Upper lobe of left lung (tissue), 6 donors: ENCODE data around the gene BEND2. TPM values are rescaled to one million over a fixed set of nuclear protein-coding genes. Genes with fewer than 3 reads are reported as not detected.
"Not testable (repeated sequence)": the region's sequence is repeated elsewhere in the genome, so short reads cannot be mapped to it uniquely, and the experiment has no call there.

ENCODE experiments used
- ATAC-seq, 2 donors: fragments of 200-7000 bp; cut with Tn5 transposase; one replicate each; pipeline ENCODE4 v1.9.1; 2022; ENCODE audit warnings: mild to moderate bottlenecking in 2 of 2, moderate library complexity in 2 of 2; ENCODE audit not compliant: low FRiP score in 2 of 2
- DNase-seq, 2 donors: peaks; one replicate each; pipeline ENCODE4 v3.0.0-alpha.2; 2019 to 2020
- H3K27ac ChIP-seq, 4 donors: fragments of 200-600 bp; sonication (generic); one replicate each; pipeline ENCODE4 v1.5.1; 2016 to 2019
- H3K27me3 ChIP-seq, 4 donors: fragments of 200-600 bp; sonication (generic); one replicate each; pipeline ENCODE4 v1.5.1; 2017 to 2019
- H3K36me3 ChIP-seq, 4 donors: fragments of 200-600 bp; sonication (generic); one replicate each; pipeline ENCODE4 v1.5.1; 2016 to 2019
- H3K4me1 ChIP-seq, 4 donors: fragments of 200-600 bp; sonication (generic); one replicate each; pipeline ENCODE4 v1.5.1; 2018 to 2019
- H3K4me3 ChIP-seq, 4 donors: fragments of 200-600 bp; sonication (generic); one replicate each; pipeline ENCODE4 v1.5.1; 2017 to 2019; ENCODE audit warnings: mild to moderate bottlenecking in 2 of 4, moderate library complexity in 1 of 4
- H3K9me3 ChIP-seq, 4 donors: fragments of 200-600 bp; sonication (generic); one replicate each; pipeline ENCODE4 v1.5.1; 2018 to 2019
- CTCF ChIP-seq, 6 experiments: fragments of 450-650 bp in 4 of 6; fragments of 200-600 bp in 2 of 6; sonication (generic) in 2 of 6; IDR thresholded peaks; one replicate each; pipeline ENCODE4 v1.5.1; 2016 to 2019; ENCODE audit warnings: antibody characterized with exemption in 6 of 6
- EP300 ChIP-seq, 4 donors: sonication (generic); formaldehyde crosslinking; IDR thresholded peaks; one replicate each; pipeline ENCODE4 v1.5.1; 2017; ENCODE audit warnings: antibody characterized with exemption in 4 of 4, control low read depth in 2 of 4
- POLR2A ChIP-seq, 4 donors: fragments of 450-650 bp; IDR thresholded peaks; one replicate each; pipeline ENCODE4 v1.5.1; 2016 to 2017; ENCODE audit warnings: antibody characterized with exemption in 4 of 4, mild to moderate bottlenecking in 2 of 4
- POLR2AphosphoS5 ChIP-seq, 2 donors: sonication (generic); formaldehyde crosslinking; IDR thresholded peaks; one replicate each; pipeline ENCODE4 v1.5.1; 2017; ENCODE audit warnings: antibody characterized with exemption in 2 of 2
- WGBS, 2 donors: methylation state at CpG; one replicate each; pipeline ENCODE4 v1.1.5; 2017 to 2018; 5-methylcytosine and 5-hydroxymethylcytosine counted together
- total RNA-seq, 6 donors: library from RNA; depleted of rRNA in 4 of 6; stranded (reverse); fragments of >200 nt in 4 of 6; gene quantifications; one replicate each; pipeline versions ENCODE4 v1.1.0 to v1.2.1, GENCODE V29; 2016 to 2021
- donor health status: DM: no; HTN: no; CAD: no; lungs with moderate emphysema.
- donor health status: DM: no; HTN: yes; CAD: no; lungs with severe emphysema.

BEND2 gene
- total RNA-seq: under 1 TPM in 2 of 6 donors, not detected in 4; 0.11 to 0.15 TPM

GRCh38 chrX:18220786-18221185 lies at the start of gene BEND2:
Gene BEND2 (minus strand): TSS chrX:18220886. CDS start chrX:18220750, 136 bp downstream.
- H3K36me3 ChIP-seq: no peaks in the 10 kb centered on the region
- ATAC-seq (no peak), DNase-seq (no peak)
- H3K4me3 ChIP-seq: no peak within 1 kb of the TSS
- no peaks in the 10 kb centered on the region for H3K9me3 ChIP-seq
- no peak within 1 kb of the TSS for H3K27ac ChIP-seq
- H3K4me1 ChIP-seq: no peaks in the 10 kb centered on the region
- WGBS, 2 donors: 91 to 94% methylated on average over 14 to 19 of the region's 19 CpGs
- no peak for TF ChIP-seq CTCF (IDR thresholded peaks at IDR 0.05)
- no peak for TF ChIP-seq EP300 (IDR thresholded peaks at IDR 0.05)
- no peak for TF ChIP-seq POLR2AphosphoS5 (IDR thresholded peaks at IDR 0.05)
- no peak for TF ChIP-seq POLR2A (IDR thresholded peaks at IDR 0.05)
- H3K27me3 ChIP-seq: no peaks in the 10 kb centered on the region

GRCh38 chrX:18255059-18255458 lies 34.4 kb upstream of the BEND2 start:
- 100% methylated on average over 1 of the region's 1 CpG for WGBS, 2 donors
- Histone ChIP-seq H3K9me3 (no peaks in the 10 kb centered on the region), H3K27ac (no peak overlapping the region), H3K4me1 (no peaks in the 10 kb centered on the region), H3K27me3 (no peaks in the 10 kb centered on the region), H3K4me3 (no peak overlapping the region), H3K36me3 (no peaks in the 10 kb centered on the region)
- no peak for TF ChIP-seq EP300 (IDR thresholded peaks at IDR 0.05)
- DNase-seq: no peak
- no peak for ATAC-seq

DNA sequence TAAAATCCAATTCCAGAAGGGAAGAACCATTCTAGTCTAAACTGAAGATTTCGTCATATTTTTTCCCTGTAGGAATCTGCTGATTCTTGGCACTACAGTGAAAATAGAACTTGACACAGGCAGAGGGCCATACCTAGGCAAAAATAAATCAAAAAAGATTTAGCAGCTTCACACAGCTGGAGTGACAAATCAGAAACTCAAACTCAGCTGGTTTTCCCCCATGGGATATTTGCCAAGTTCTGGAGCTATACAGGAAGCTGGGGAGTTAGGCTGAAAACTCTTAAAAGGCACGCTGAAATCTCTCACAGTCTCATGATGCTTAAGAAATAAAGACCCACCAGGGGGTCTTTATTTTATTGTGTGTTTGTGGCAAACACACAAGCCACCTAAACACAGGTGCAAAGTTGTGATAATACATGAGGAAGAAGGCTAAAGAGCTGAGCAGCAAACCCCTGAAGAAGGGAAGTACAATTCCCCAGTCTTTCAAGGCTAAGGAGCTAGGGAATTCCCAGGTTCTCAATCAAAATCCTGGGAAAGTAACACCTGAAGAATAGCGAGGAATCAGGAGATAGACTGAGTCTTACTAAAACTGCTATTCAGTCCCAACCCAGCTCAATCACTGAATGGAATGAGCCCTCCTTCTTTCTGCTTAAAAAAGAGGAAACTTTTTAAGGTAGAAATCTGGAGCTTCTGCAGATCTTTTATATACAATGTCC lies 32.1 kb upstream of the BEND2 start:
- Histone ChIP-seq H3K27me3 (no peaks in the 10 kb centered on the region), H3K4me3 (no peak overlapping the region), H3K4me1 (no peaks in the 10 kb centered on the region), H3K36me3 (no peaks in the 10 kb centered on the region), H3K9me3 (no peaks in the 10 kb centered on the region), H3K27ac (no peak overlapping the region)
- TF ChIP-seq CTCF (IDR thresholded peaks at IDR 0.05) (no peak), POLR2AphosphoS5 (IDR thresholded peaks at IDR 0.05) (no peak), EP300 (IDR thresholded peaks at IDR 0.05) (no peak), POLR2A (IDR thresholded peaks at IDR 0.05) (no peak)
- ATAC-seq: no peak
- DNase-seq: no peak
- 40 to 56% methylated on average over 3 of the region's 3 CpGs for WGBS, 2 donors

DNA sequence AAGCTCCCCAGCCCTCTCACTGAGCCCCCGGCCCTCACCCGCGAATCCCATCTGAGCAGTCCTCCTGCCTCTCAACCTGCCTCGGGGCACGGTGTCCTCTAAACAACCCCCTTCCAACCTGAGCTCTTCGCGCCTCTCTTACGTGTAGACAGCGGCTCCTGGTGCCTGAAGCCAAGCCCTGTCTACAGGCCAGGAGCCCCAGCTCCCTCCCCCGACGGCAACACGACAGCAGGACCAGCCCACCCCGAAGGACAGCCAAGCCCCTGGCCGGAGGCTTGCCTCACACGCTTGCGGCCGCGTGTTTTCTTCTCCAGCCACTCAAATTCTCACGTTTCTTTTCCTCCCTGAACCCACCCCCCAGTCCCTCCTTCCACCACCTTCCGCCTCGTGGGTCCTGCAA lies 9.0 kb upstream of the BEND2 start:
- H3K4me3 ChIP-seq, ATAC-seq, DNase-seq, H3K4me1 ChIP-seq, H3K27ac ChIP-seq, H3K36me3 ChIP-seq, H3K9me3 ChIP-seq, H3K27me3 ChIP-seq: not testable (repeated sequence)
- WGBS, 2 donors: 77% methylated on average over 19 of the region's 21 CpGs; no CpG with 5 or more reads in 1 of the 2 donors

- WGBS, 2 donors: 60 to 81% methylated on average over 5 to 14 of the region's 14 CpGs
- Histone ChIP-seq H3K4me3 (no peak overlapping the region), H3K27ac (no peak overlapping the region), H3K36me3 (no peaks in the 10 kb centered on the region), H3K27me3 (no peaks in the 10 kb centered on the region), H3K4me1 (no peaks in the 10 kb centered on the region), H3K9me3 (no peaks in the 10 kb centered on the region)
- TF ChIP-seq EP300 (IDR thresholded peaks at IDR 0.05): no peak
- TF ChIP-seq POLR2AphosphoS5 (IDR thresholded peaks at IDR 0.05): no peak
- no peak for TF ChIP-seq POLR2A (IDR thresholded peaks at IDR 0.05)
- TF ChIP-seq CTCF (IDR thresholded peaks at IDR 0.05): no peak
- no peak for DNase-seq
- no peak for ATAC-seq
These were observed 7.4 kb upstream of the BEND2 start for GRCh38 chrX:18228069-18228468.

- H3K27ac ChIP-seq: no peak overlapping the region
- H3K27me3 ChIP-seq: no peaks in the 10 kb centered on the region
- H3K36me3 ChIP-seq: no peaks in the 10 kb centered on the region
- H3K4me1 ChIP-seq: no peaks in the 10 kb centered on the region
- 88 to 98% methylated on average over 6 to 7 of the region's 7 CpGs for WGBS, 2 donors
- ATAC-seq (no peak), DNase-seq (no peak)
- no peaks in the 10 kb centered on the region for H3K9me3 ChIP-seq
- H3K4me3 ChIP-seq: no peak overlapping the region
- no peak for TF ChIP-seq POLR2A (IDR thresholded peaks at IDR 0.05)
- no peak for TF ChIP-seq EP300 (IDR thresholded peaks at IDR 0.05)
- no peak for TF ChIP-seq POLR2AphosphoS5 (IDR thresholded peaks at IDR 0.05)
- TF ChIP-seq CTCF (IDR thresholded peaks at IDR 0.05): no peak
These were observed 6.8 kb upstream of the BEND2 start for GRCh38 chrX:18227458-18227857.
